ENCODE measurements around the gene CEP112. TPM values are rescaled to one million over a fixed set of nuclear protein-coding genes. Genes with fewer than 3 reads are reported as not detected.

CEP112 gene
- polyA plus RNA-seq (ENCODE audit: insufficient read length), result 16.9 TPM

- DNase-seq (ENCODE audit: low read depth), result no peak
Measured at GRCh38 chr17:66191593-66192377, at the start of gene CEP112. TSS of gene CEP112 (minus strand) at chr17:66192133.

GRCh38 chr17:66240630-66241029 is 48.7 kb upstream of the CEP112 start:
- no peak for DNase-seq (ENCODE audit: low read depth)

GRCh38 chr17:66240013-66240412 is 48.1 kb upstream of the CEP112 start:
- DNase-seq (ENCODE audit: low read depth), result no peak

GRCh38 chr17:66235377-66235994 is 43.6 kb upstream of the CEP112 start:
- no peak for DNase-seq (ENCODE audit: low read depth)

- no peak for DNase-seq (ENCODE audit: low read depth)
Measured at GRCh38 chr17:66234611-66235010, 42.7 kb upstream of the CEP112 start.

GRCh38 chr17:66233023-66233753 is 41.3 kb upstream of the CEP112 start:
- DNase-seq (ENCODE audit: low read depth), result no peak

GRCh38 chr17:66230922-66231591 is 39.1 kb upstream of the CEP112 start:
- DNase-seq (ENCODE audit: low read depth), result no peak

GRCh38 chr17:66229783-66230538 is 38.0 kb upstream of the CEP112 start:
- DNase-seq (ENCODE audit: low read depth), result no peak

GRCh38 chr17:66228887-66229782 is 37.2 kb upstream of the CEP112 start, which contains the start of gene APOH:
TSS of gene APOH (minus strand) at chr17:66229415. CDS start at chr17:66229379, 36 bp downstream.
- no peak for DNase-seq (ENCODE audit: low read depth)

- DNase-seq (ENCODE audit: low read depth), result no peak
Measured at GRCh38 chr17:66227212-66228045, 35.5 kb upstream of the CEP112 start.

GRCh38 chr17:66222798-66223350 is 30.9 kb upstream of the CEP112 start:
- DNase-seq (ENCODE audit: low read depth), result no peak

- DNase-seq (ENCODE audit: low read depth), result no peak
Measured at GRCh38 chr17:66221755-66222530, 30.0 kb upstream of the CEP112 start.

- DNase-seq (ENCODE audit: low read depth), result no peak
Measured at GRCh38 chr17:66221343-66221742, 29.4 kb upstream of the CEP112 start.

GRCh38 chr17:66220079-66220835 is 28.3 kb upstream of the CEP112 start:
- DNase-seq (ENCODE audit: low read depth), result no peak

GRCh38 chr17:66215529-66215911 is 23.6 kb upstream of the CEP112 start:
- DNase-seq (ENCODE audit: low read depth), result no peak

GRCh38 chr17:66214884-66215528 is 23.1 kb upstream of the CEP112 start:
- DNase-seq (ENCODE audit: low read depth), result no peak

All from forelimb muscle (tissue), 1 donor.